Loucy (cell line): ENCODE measurements around the gene FOSB.

ENCODE experiments used
- CTCF ChIP-seq: fragments of 200-600 bp; sonication (generic); conservative IDR thresholded peaks from 2 replicates; pipeline ENCODE4 v1.5.1; 2014; ENCODE audit warnings: mild to moderate bottlenecking, antibody characterized with exemption, low read length
- EZH2phosphoT487 ChIP-seq: fragments of 200-600 bp; IDR thresholded peaks from 2 replicates; pipeline ENCODE4 v1.6.1; 2018; ENCODE audit warnings: antibody characterized with exemption, mild to moderate bottlenecking, moderate library complexity, borderline replicate concordance

DNA sequence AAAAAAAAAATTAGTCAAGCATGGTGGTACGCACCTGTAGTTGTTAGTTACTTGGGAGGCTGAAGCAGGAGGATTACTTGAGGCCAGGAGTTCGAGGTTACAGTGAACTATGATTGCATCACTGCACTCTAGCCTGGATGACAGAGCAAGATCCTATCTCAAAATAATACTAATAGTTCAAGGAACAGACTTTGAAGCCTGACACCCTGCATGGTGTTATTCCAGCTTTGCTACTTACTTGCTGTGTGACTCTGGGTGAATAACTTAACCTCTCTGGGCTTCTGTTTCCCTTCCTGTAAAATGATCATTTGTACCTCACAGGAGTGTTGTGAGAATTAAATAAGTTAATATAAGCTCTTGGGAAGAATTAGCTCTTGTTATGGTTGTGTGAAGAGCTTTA is 3.5 kb upstream of the FOSB start:
- TF ChIP-seq CTCF (no peak), EZH2phosphoT487 (no peak)
